Urothelium cell line (cell line): ENCODE data around the gene ACYP2.
"Not testable (repeated sequence)": the region's sequence is repeated elsewhere in the genome, so short reads cannot be mapped to it uniquely, and the experiment has no call there.

ENCODE experiments used
- DNase-seq: peaks from one replicate; pipeline ENCODE4 v3.0.0; 2011; ENCODE audit warnings: low spot score, mixed read lengths
- FAIRE-seq: peaks from 2 replicates; lab custom pipeline; 2011; peaks lifted over from hg19 to GRCh38; lab: Jason Lieb, UNC

ACYP2 gene

DNA sequence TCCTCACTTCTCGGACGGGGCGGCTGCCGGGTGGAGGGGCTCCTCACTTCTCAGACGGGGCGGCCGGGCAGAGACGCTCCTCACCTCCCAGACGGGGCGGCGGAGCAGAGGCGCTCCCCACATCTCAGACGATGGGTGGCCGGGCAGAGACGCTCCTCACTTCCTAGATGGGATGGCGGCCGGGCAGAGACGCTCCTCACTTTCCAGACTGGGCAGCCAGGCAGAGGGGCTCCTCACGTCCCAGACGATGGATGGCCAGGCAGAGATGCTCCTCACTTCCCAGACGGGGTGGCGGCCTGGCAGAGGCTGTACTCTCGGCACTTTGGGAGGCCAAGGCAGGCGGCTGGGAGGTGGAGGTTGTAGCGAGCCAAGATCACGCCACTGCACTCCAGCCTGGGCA lies 19.3 kb upstream of the ACYP2 start:
- FAIRE-seq = not testable (repeated sequence)

DNA sequence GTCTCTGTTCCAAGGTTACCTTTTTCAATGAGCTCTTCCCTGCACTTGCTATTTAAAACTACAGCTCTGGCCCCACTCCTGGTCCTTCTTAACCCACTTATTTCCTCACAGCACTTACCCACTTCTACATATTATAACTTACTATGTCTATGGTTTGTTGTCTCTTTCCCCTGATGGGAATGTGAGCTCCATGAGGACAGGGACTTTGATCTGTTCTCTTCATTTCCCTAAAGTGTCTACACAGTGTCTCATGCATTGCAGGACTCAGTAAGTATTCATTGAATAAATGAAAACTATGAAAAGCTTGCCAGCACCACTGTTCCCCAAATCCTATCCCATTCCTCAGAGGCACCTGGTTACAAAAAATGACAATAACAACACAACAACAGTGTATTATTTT lies 18.3 kb upstream of the ACYP2 start:
- FAIRE-seq = no peak
- DNase-seq = no peak

More for the DNA sequence above, 19.3 kb upstream of the ACYP2 start:
- DNase-seq = not testable (repeated sequence)

DNA sequence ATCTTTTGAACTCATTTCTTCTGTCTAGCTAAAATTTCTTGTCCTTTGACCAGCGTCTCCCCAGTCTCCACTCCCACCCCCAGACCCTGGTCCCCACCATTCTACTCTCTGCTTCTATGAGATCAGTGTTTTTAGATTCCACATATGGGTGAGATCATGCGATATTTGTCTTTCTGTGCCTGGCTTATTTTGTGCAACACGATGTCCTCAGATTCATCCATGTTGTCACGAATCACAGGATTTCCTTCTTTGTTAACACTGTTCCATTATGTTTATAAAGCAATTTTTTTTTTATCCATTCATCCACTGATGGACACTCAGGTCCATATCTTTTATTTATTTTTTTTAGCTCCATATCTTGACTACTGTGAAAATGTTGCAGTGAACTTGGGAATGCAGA lies 16.0 kb upstream of the ACYP2 start:
- no peak for DNase-seq
- FAIRE-seq = no peak

DNA sequence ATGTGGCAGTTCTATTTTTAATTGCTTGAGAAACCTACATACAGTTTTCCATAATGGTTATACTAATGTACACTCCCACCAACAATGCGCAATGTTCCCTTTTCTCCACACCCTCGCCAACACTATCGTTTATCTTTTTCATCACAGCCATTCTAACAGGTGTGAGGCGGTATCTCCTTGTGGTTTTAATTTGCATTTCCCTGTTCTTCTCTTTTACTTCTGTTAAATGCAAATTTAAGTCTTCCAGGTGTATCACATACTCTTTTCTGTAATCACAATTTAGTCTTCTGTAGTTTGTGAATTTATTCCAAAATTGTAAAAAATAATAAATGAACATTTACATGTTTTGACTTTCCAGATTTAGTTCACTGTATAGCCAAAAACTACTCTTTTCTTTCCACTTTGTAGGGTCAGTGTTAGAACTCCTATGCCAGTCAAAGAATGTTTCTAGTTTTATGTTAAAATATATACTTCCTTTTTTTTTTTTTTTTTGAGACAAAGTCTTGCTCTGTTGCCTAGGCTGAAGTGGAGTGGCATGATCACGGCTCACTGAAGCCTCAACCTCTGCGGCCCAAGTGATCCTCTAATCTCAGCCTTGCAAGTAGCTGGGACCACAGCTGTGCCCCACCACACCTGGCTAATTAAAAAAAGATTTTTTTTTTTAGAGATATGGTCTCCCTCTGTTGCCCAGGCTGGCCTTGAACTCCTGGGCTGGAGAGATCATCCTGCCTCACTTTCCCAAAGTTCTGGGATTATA lies 15.4 kb upstream of the ACYP2 start:
- DNase-seq (no peak), FAIRE-seq (no peak)

DNA sequence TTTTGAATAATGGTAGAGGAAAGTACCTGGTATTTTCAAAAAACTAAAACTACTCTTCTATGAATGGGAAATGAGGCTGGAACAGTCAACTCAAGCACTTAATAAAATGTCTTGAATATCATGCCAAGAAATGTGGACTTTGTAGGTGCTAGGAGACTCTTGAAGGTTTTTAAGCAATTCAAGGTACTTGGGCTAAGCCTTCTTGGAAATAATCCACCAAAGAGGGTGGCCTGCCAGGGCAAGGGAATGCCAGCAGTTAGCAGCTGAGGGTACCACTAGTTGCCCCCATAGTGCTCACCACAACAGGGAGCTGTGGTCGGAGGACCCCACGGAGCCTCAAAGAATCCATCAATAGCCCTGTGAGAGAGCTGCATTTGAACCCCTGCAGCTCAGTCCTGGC lies 14.6 kb upstream of the ACYP2 start:
- DNase-seq = no peak

DNA sequence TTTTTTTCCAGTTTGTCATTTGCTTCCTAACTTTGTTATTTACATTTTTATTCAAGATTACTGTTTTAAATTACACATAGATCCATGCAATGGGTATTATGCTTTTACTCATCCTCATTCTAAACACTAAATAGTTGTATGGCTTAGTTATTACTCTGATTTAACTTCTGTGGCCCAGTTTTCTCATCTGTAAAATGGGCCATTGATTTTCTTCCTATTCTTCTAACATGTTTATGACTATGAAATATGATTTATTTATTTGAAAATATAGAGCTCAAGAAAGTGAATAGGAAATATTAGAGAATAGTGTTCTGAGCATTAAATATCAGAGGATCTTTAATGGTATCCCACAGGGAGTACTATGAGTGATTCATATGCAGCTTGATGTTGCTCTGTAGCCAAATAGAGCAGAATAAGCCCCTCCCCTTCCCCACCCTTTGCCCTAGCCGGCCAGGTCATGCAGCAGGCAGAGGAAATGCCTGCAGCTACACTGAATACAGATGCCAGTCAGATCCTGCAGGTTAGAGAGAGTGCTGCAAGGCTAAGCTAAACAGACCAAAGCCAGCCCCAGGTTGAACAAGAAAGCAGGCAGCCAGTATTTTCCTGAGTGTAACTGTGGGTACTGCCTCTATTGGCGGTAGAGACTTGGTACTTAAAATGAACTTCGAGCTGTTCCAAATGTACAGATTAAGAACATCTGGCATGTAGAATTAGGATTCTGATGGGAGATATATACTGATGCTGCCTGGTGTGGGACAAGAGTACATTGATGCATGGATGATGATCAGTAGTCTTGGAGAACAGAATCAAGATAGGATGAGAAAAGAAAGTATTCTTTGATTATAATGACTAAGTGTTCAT lies 11.7 kb upstream of the ACYP2 start:
- DNase-seq (peak; percentile 67), FAIRE-seq (no peak)

More for the DNA sequence above, 14.6 kb upstream of the ACYP2 start:
- FAIRE-seq = no peak

DNA sequence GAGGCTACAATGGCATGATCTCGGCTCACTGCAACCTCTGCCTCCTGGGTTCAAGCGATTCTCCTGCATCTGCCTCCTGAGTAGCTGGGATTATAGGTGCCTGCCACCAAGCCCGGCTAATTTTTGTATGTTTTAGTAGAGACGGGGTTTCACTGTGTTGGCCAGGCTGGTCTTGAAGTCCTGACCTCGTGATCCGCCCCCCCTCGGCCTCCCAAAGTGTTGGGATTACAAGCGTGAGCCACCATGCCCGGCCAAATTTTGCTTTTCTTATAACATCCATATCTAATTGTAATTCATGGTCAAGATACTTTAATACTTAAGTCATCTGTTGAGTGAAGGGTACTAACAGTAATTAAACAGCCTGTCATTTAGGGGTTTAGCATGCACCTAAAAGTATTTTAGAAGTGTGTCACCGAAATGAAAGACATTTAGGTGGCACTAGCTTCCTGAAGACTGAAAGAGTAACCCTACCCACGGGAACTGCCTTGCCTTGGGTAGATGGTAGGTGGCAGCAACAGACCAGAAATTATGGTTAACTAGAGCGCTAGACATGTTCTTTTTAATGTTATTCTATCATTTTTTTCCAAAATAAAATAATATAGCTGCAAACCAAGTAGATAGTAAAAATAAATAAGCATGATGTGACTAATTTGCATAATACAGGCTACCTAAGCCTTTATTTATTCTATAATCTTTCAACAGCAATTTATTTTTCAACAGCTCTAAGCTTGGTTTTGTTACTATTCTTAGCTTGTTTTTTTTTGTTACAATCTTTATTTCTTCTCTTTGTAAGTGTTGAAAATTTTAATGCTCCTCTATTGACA lies 8.6 kb upstream of the ACYP2 start:
- peak; percentile 13 for FAIRE-seq
- DNase-seq = peak; percentile 65

DNA sequence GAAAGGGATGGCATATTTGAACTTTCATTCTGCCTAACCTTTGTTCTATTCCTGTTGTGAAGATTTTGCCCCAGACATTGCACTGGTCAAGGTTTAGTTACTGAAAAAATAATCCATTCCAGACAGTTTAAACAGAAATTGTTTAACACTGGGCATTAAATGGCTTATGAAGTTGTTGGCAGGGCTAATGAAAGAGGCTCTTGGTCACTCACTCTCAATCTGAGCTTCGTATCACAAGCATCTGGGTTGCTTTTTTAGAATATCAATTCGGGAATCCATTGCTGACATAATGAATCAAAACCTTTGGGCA lies 8.0 kb upstream of the ACYP2 start:
- no peak for DNase-seq
- FAIRE-seq = no peak

DNA sequence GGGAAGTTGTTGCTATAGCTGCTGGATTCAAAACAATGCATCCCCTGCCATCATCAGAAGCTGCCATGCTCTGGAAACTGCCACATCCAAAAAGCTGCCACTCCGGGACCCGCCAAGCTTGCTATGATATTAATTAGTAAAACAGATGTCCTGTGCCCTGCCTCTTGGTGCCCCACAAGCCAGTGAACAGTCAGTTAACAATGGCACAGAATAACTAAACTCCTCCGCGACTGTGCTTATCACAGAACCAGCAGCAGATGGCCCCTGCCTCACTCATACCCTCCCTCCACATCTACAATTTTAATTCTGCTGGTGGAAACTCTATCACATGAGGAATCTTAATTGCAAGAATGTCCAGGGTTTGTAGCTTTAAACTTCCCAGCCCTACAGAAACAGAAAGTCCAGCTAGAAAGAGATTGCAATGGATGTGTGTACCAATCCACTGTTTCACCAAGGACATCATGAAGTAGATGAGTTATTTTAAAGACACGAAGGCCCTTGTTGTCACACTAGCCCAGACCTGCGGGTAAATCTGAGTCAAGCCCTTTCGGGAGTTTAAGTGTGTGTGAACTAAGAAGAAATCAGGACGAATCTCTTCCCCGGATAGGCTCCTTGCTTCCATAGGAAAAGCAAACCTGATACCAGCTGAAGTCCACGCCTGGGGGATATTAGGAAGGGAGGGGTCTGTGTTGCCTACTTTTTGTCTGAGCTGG lies 7.4 kb upstream of the ACYP2 start:
- FAIRE-seq = no peak
- DNase-seq = no peak

DNA sequence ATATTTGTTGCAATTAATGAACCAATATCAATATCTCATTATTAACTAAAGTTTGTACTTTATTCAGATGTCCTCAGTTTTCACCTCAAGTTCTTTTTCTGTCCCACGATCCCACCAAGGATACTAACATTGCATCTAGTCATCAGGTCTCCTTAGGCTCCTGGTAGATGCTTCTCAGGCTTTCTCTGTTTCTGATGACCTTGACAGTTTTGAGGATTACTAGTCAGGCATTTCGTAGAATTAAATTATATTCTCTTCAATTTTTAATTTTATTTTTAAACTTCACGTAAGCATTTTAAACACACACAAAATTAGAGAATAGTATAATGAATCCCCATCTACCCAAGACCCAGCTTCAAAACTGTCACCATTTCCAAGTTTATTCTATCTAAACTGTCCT lies 5.6 kb upstream of the ACYP2 start:
- FAIRE-seq (no peak), DNase-seq (no peak)

DNA sequence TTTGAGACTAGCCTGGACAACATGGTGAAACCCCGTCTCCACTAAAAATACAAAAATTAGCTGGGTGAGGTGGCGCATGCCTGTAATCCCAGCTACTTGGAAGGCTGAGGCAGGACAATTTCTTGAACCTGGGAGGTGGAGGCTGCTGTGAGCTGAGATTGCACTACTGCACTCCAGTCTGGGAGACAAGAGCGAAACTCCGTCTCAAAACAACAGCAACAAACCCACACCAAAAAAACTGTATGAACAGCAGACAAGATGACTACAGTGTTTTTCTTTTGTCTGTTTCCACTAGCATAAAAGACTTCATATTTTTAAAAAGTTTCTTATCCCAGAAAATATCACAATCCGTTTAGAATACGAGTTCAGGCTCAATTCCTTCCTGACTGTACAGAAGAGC lies 936 bp upstream of the ACYP2 start:
- DNase-seq, FAIRE-seq: not testable (repeated sequence)

DNA sequence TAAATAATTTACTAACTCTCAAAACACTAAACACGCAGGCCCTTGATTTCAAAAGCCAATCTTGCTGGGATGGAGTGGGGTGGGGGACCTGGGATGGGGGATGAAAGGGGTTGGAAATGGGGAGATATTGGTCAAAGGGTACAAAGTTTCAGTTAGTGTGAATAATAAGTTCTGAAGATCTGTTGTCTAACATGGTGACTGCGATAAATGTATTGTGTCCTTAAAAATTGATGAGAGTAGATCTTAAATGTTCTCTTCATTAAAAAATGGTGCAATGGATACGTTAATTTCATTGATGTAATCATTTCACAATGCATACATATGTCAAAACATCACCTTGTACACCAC lies 505 bp upstream of the ACYP2 start:
- no peak for DNase-seq
- FAIRE-seq = no peak

DNA sequence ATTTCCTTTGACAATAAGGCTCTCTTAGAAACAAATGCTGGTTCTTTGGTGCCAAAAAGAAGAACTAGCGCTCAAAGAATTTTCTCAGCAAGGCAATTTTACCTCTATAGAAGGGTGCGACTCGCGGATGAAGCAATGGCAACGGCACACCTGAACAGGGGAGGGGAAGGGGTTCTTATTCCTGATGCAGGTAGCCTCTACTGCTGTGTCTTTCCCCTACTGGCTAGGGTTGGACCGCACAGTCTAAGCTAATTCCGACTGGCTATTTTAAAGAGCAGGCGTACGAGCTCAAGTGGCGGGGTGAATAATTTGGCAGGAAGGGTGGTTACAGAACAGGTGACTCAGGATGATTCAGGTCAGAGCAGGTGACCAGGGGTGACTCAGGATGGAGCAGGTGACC lies 1.2 kb downstream of the ACYP2 start:
- DNase-seq, FAIRE-seq: not testable (repeated sequence)

DNA sequence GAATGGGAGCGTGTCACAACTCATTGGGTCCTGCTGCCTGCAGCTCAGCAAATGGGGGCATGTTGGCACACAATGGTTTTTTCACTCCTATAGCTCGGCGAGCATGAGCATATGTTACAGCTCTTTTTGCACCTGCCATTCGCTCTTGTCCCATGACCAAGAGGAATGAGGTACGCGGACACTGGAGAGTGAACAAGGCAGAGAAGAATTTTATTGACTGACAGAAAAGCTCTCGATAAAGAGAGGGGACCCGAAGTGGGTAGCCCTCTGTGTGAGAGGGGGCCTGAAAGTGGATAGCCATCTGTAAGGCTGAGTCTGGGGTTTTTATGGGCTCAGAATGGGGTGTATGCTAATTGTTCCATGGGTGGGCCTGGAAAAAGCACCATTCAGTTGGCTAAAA lies 5.5 kb downstream of the ACYP2 start:
- no peak for DNase-seq
- no peak for FAIRE-seq

DNA sequence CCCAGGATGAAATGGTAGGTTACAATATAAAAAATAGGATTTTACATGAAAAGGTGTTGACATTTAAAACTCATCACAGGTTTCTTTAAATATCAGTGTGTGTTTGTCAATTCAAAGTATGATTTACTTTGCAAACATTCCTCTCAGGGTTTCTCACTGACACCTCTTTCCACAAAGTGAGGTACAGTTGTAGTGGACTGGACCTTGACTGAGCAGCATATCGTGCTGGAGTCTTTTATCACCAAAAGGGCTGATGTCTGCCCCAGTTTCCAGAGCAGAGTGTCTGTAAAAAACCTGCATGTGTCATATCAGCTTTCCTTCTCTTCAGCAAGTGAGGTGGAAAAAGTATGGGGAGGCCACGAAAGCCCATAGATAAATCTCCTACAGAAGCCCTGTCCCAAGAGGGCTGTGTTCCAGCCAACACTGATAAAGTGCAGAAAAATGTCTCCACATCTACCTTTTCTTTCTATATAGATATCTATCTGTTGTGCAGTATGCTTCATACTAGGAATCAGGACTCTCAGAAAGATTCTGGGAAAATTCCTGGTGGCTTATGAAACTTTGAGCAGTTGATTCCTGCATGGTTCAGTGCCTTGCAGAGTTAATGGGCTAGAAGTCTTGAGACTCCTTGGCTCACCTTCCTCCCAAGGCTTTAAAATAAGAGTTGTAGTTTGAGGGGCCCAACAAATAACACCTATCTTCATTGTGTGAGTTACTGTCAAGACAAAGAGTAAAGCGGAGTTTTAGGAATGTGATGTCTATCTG lies 6.9 kb downstream of the ACYP2 start:
- DNase-seq (no peak), FAIRE-seq (no peak)

DNA sequence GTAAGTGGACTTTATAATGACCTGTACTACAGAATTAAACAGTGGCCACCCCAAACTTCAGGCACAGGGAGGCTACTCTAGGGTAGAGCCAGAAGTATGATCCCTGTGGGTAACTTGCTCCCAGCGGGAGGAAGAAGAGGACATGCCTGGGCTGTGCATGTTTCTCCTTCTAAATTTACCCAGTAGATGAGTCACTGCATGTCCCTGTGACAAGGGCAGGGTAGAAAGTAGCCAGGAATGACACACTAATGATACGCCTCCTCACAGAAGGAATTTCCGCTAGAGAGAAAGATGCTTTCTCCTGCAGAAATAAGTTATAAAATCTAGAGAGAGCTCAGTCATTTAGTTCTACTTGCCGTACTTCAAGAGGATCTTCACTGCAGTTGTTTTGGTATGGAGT lies 7.5 kb downstream of the ACYP2 start:
- FAIRE-seq (no peak), DNase-seq (peak; percentile 85)

DNA sequence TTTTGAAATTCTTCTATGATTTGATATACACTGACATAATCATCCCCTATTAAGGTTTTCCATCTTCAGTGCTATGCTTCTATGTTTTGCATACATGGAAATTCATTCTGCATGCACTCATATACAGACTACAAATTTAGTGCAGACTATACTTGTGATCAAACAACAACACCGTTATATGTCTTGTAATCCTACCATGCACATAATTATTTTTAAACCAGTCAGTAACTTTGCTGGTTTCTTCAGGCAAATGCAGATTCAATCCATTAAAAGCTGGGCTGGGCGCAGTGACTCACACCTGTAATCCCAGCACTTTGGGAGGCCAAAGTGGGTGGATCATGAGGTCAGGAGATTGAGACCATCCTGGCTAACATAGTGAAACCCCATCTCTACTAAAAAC lies 11.8 kb downstream of the ACYP2 start:
- DNase-seq, FAIRE-seq: not testable (repeated sequence)

DNA sequence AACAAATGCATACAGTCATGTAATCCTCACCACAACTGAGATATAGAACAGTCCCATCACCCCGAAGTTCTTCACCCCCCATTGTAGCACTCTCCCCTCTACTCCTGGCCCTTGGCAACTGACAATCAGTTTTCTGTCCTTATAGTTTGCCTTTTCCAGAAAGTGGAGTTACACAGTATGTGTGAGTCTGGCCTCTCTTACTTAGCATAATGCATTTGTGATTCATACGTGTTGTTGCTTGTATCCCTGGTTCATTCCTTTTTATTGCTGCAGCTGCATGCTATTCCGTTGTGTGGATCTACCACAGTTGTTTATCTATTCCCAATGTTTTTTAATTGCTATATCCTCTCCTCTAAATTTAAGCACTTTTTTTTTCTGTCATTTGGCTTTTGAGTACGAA lies 17.6 kb downstream of the ACYP2 start:
- DNase-seq (no peak), FAIRE-seq (peak; percentile 52)

DNA sequence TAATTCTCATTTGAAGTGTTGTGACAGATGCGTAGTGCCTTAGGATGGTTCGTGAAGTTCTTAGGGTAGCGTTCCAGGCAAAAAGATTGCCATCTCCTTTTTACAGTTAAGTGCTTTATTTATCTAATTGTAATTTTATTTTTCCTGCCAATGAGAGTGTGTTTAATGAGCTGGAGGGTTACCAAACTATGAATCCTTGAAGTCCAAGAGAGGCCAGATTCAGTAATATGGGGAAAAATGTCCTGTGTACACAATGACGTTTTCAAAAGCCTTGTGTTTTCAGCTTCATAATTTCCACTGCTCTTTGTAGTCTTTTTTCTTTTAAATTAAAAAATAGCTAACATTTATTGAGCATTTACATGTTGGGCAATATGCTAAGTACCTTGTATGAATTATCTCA lies 23.8 kb downstream of the ACYP2 start:
- DNase-seq (no peak), FAIRE-seq (no peak)

DNA sequence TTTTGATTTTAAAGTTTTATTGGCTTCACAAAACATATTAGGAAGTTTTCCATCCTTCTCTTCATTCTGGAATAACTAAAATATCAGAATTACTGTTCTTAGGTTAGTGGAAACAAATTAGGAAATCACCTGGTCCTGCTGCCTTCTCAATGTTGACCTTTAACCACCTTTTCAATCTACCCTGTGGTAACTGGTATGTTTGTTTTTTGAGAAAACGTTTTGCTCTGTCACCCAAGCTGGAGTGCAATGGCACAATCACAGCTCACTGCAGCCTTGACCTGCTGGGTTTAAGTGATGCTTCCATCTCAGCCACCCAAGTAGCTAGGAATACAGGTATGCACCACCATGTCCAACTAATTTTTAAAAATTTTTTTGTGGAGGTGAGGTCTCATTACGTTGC lies 28.4 kb downstream of the ACYP2 start:
- FAIRE-seq = no peak
- no peak for DNase-seq
